Breast epithelium (tissue), 3 donors: ENCODE data around the gene PDE4D.

Source experiments
- CTCF ChIP-seq, 3 donors: fragments of 450-650 bp; IDR thresholded peaks; one replicate each; pipeline ENCODE4 v1.5.1; 2016 to 2017; ENCODE audit warnings: antibody characterized with exemption in 3 of 3, mild to moderate bottlenecking in 3 of 3, moderate library complexity in 3 of 3
- POLR2A ChIP-seq: fragments of 450-650 bp; IDR thresholded peaks from one replicate; pipeline ENCODE4 v1.6.1; 2016; ENCODE audit warnings: antibody characterized with exemption, mild to moderate bottlenecking, moderate library complexity
- POLR2AphosphoS5 ChIP-seq, 3 donors: sonication (generic); formaldehyde crosslinking; IDR thresholded peaks; one replicate each; pipeline ENCODE4 v1.6.1; 2017; ENCODE audit warnings: antibody characterized with exemption in 3 of 3

- no peak for TF ChIP-seq CTCF (IDR thresholded peaks at IDR 0.05)
- TF ChIP-seq POLR2A, result no peak
- no peak for TF ChIP-seq POLR2AphosphoS5 (IDR thresholded peaks at IDR 0.05)
Observed at GRCh38 chr5:59019078-59019477, 874.4 kb downstream of the PDE4D start.
